Parathyroid adenoma (tissue), 2 donors: ENCODE measurements around the gene MAN2A1.

Experiments used
- H2AFZ ChIP-seq: fragments of 300-600 bp; sonication (generic); one replicate; pipeline ENCODE4 v1.7.0; 2017; ENCODE audit warnings: antibody characterized with exemption, mild to moderate bottlenecking
- H3K27ac ChIP-seq: fragments of 300-600 bp; sonication (generic); one replicate; pipeline ENCODE4 v1.7.0; 2017
- H3K27me3 ChIP-seq: fragments of 300-600 bp; sonication (generic); one replicate; pipeline ENCODE4 v1.7.0; 2017; ENCODE audit warnings: low read length; ENCODE audit not compliant: control insufficient read depth, insufficient read depth
- H3K36me3 ChIP-seq: fragments of 300-600 bp; sonication (generic); one replicate; pipeline ENCODE4 v1.7.0; 2017; ENCODE audit warnings: low read length; ENCODE audit not compliant: control insufficient read depth, insufficient read depth
- H3K4me1 ChIP-seq: fragments of 300-600 bp; sonication (generic); one replicate; pipeline ENCODE4 v1.7.0; 2017; ENCODE audit warnings: control low read depth
- H3K4me2 ChIP-seq: fragments of 300-600 bp; sonication (generic); one replicate; pipeline ENCODE4 v1.7.0; 2017; ENCODE audit warnings: low read length
- H3K4me3 ChIP-seq: fragments of 300-600 bp; sonication (generic); one replicate; pipeline ENCODE4 v1.7.0; 2017; ENCODE audit warnings: low read depth, low read length
- H3K79me2 ChIP-seq: fragments of 300-600 bp; sonication (generic); one replicate; pipeline ENCODE4 v1.7.0; 2017; ENCODE audit warnings: control low read depth
- H3K9ac ChIP-seq: fragments of 300-600 bp; sonication (generic); one replicate; pipeline ENCODE4 v1.7.0; 2017; ENCODE audit warnings: mild to moderate bottlenecking
- H3K9me3 ChIP-seq: fragments of 300-600 bp; sonication (generic); one replicate; pipeline ENCODE4 v1.7.0; 2017; ENCODE audit warnings: low read length; ENCODE audit not compliant: control insufficient read depth
- CTCF ChIP-seq: fragments of 300-600 bp; sonication (generic); IDR thresholded peaks from one replicate; pipeline ENCODE4 v1.7.0; 2017; ENCODE audit warnings: antibody characterized with exemption, mild to moderate bottlenecking
- donor health status: primary hyperparathyroidism.

The MAN2A1 gene

GRCh38 chr5:109898269-109899162 lies 208.8 kb downstream of the MAN2A1 start:
- no peaks in the 10 kb centered on the region for H3K79me2 ChIP-seq
- no peak overlapping the region for H3K4me2 ChIP-seq
- no peaks in the 10 kb centered on the region for H3K4me1 ChIP-seq
- no peak overlapping the region for H2AFZ ChIP-seq
- H3K9me3 ChIP-seq: no peaks in the 10 kb centered on the region
- no peaks in the 10 kb centered on the region for H3K36me3 ChIP-seq
- H3K27ac ChIP-seq: no peak overlapping the region
- no peaks in the 10 kb centered on the region for H3K27me3 ChIP-seq
- no peak overlapping the region for H3K9ac ChIP-seq
- no peak for TF ChIP-seq CTCF
- H3K4me3 ChIP-seq: no peak overlapping the region

DNA sequence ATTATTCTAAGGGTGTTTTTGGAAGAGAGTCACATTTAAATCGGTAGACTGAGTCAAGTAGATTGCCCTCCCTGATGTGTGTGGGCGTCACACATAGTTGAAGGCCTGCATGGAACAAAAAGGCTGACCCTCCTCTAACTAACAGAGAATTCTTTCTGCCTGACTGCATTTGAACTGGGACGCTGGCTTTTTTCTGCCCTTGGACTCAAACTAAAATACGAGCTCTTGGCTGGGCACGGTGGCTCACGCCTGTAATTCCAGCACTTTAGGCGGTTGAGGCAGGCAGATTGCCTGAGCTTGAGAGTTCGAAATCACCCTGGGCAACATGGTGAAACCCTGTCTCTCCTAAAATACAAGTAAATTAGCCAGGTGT lies 209.4 kb downstream of the MAN2A1 start:
- no peak overlapping the region for H3K4me2 ChIP-seq
- H3K27me3 ChIP-seq: no peaks in the 10 kb centered on the region
- H3K4me3 ChIP-seq: no peak overlapping the region
- no peaks in the 10 kb centered on the region for H3K79me2 ChIP-seq
- TF ChIP-seq CTCF: no peak
- no peaks in the 10 kb centered on the region for H3K36me3 ChIP-seq
- H3K4me1 ChIP-seq: no peaks in the 10 kb centered on the region
- H2AFZ ChIP-seq: no peak overlapping the region
- H3K9me3 ChIP-seq: no peaks in the 10 kb centered on the region
- no peak overlapping the region for H3K9ac ChIP-seq
- no peak overlapping the region for H3K27ac ChIP-seq

DNA sequence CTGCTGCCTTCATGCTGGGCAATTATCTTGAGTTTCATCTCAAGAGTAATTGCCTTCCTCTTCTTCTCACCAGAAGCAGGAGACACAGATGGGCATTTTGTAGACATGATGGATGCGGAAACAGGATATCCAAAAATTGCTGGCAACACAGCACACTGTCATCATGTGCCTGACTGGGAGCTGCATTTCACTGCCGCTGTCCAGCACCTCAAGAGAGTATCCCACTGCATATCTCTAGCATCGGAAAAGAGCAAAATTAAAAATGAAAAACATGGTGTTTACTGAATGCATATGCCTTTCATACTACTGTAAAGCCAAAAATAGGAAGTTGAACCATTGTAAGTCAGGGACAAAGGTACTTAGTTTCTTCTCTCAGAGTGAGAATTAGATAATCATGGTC lies 210.7 kb downstream of the MAN2A1 start:
- Histone ChIP-seq H3K9ac (no peak overlapping the region), H3K27ac (no peak overlapping the region), H3K9me3 (no peaks in the 10 kb centered on the region), H3K79me2 (no peaks in the 10 kb centered on the region), H2AFZ (no peak overlapping the region), H3K4me3 (no peak overlapping the region), H3K27me3 (no peaks in the 10 kb centered on the region), H3K4me2 (no peak overlapping the region), H3K36me3 (no peaks in the 10 kb centered on the region), H3K4me1 (no peaks in the 10 kb centered on the region)
- TF ChIP-seq CTCF: no peak

DNA sequence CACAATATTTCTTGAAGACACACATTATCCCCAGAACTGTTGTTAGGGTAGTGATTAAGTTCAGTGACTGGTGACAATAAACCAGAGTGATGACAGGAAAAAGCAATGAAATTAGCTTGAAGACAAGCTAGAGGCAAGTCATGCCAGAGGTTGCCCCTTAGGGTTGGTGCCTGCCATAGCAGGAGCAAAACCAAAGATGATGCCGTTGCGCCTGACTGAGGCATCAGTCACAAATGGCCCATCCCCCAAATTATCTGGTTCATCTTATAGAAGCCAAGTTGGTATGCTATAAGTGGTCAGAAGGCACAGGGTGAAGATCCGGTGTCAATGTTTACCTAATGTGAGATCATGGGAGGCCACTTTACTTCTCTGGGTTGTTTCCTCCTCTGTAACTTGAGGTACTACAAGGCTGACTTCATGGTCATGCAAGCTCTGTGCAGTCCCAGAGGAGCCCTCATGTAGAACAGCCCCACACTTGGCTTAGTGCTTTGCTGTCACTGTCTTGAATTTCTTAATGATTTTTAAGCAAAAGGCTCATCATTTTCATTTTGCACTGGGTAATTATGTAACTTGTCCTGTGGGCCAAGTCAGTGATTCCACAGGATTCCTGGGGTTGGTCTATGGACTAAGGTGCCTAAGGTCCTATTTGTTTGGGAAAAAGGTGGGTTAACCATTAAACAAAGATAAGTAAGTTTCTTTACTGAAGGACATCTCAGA lies 211.3 kb downstream of the MAN2A1 start:
- no peaks in the 10 kb centered on the region for H3K79me2 ChIP-seq
- no peaks in the 10 kb centered on the region for H3K9me3 ChIP-seq
- no peaks in the 10 kb centered on the region for H3K4me1 ChIP-seq
- H3K4me3 ChIP-seq: no peak overlapping the region
- no peak overlapping the region for H3K27ac ChIP-seq
- no peak overlapping the region for H3K4me2 ChIP-seq
- H3K27me3 ChIP-seq: no peaks in the 10 kb centered on the region
- TF ChIP-seq CTCF: no peak
- H3K9ac ChIP-seq: no peak overlapping the region
- H3K36me3 ChIP-seq: no peaks in the 10 kb centered on the region
- H2AFZ ChIP-seq: no peak overlapping the region
